ENCODE data around the gene ATRN.

DNA sequence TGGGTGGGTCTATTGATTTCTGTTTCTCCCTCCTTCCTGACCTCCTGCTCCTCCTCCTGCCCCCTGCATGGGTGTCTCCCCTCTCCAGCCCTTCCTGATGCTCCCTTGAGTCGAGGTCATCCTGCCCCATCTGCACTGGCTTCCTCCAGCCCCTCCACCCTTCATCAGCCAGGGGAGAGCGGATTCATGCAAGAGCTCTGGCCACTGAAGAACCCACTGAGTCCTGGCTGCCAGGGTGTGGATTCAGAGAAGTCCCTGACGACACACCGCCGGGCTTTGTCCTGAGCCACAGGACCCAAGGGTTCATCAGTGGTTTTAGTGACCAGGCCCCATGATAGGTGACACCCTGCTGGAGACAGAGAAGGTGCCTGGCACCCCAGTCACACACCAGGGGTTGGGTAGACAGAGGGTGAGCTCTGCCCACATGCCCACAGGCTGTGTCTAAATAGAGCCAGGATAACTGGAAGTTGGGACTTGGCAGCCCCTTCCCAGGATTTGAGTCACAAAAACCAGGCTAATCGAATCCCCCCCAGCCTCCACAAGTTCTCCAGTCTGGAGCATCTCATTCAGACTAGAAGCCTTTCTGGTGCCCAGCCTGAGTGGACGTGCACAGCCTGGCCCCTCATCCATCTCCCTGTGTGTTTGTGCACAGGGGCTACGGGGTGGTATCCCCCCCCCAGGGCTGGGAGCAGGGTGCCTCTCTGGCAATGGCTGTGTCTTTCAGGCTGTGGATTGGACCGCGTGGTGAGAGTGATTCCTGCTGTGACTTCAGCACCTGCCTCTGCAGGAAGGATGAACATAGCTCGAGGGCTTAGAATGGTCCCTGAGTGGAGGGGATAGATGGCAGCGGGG, 191.2 kb downstream of the ATRN start:
- TF ChIP-seq, protein P1, sequence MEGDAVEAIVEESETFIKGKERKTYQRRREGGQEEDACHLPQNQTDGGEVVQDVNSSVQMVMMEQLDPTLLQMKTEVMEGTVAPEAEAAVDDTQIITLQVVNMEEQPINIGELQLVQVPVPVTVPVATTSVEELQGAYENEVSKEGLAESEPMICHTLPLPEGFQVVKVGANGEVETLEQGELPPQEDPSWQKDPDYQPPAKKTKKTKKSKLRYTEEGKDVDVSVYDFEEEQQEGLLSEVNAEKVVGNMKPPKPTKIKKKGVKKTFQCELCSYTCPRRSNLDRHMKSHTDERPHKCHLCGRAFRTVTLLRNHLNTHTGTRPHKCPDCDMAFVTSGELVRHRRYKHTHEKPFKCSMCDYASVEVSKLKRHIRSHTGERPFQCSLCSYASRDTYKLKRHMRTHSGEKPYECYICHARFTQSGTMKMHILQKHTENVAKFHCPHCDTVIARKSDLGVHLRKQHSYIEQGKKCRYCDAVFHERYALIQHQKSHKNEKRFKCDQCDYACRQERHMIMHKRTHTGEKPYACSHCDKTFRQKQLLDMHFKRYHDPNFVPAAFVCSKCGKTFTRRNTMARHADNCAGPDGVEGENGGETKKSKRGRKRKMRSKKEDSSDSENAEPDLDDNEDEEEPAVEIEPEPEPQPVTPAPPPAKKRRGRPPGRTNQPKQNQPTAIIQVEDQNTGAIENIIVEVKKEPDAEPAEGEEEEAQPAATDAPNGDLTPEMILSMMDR (IDR thresholded peaks at IDR 0.05), result no peak
- no peak for TF ChIP-seq POLR2AphosphoS5 (IDR thresholded peaks at IDR 0.05)

All from sigmoid colon (tissue), 4 donors.